Osteocyte (in vitro differentiated cells): Measurements from ENCODE around the gene RAPGEF2. TPM values are rescaled to one million over a fixed set of nuclear protein-coding genes. Genes with fewer than 3 reads are reported as not detected.

Source experiments
- DNase-seq: peaks from one replicate; pipeline ENCODE4 v3.0.0; 2021; ENCODE audit warnings: mixed read lengths; ENCODE audit not compliant: unreplicated experiment; ENCODE audit errors: extremely low spot score
- H3K27ac Mint-ChIP-seq: one replicate; pipeline ENCODE4 v1.8.0; 2021; ENCODE audit warnings: mild to moderate bottlenecking, mixed read lengths; ENCODE audit not compliant: unreplicated experiment
- H3K27me3 Mint-ChIP-seq: one replicate; pipeline ENCODE4 v1.8.0; 2021; ENCODE audit warnings: mixed read lengths; ENCODE audit not compliant: unreplicated experiment
- H3K36me3 Mint-ChIP-seq: one replicate; pipeline ENCODE4 v1.8.0; 2021; ENCODE audit warnings: mixed read lengths; ENCODE audit not compliant: unreplicated experiment
- H3K4me1 Mint-ChIP-seq: one replicate; pipeline ENCODE4 v1.8.0; 2021; ENCODE audit warnings: mixed read lengths; ENCODE audit not compliant: unreplicated experiment
- H3K4me3 Mint-ChIP-seq: one replicate; pipeline ENCODE4 v1.8.0; 2021; ENCODE audit warnings: mild to moderate bottlenecking, moderate library complexity, mixed read lengths; ENCODE audit not compliant: unreplicated experiment
- H3K9me3 Mint-ChIP-seq: one replicate; pipeline ENCODE4 v1.8.0; 2021; ENCODE audit warnings: mixed read lengths; ENCODE audit not compliant: unreplicated experiment
- total RNA-seq: library from RNA; stranded (reverse); gene quantifications from 2 replicates; pipeline ENCODE4 v1.2.1, GENCODE V29; 2021
- TF ChIP-seq, protein P1 (sequence below): fragments of 200-600 bp; sonication (generic); IDR thresholded peaks from 2 replicates; pipeline ENCODE4 v1.5.0; 2021; ENCODE audit warnings: antibody characterized with exemption, mild to moderate bottlenecking, moderate library complexity

The RAPGEF2 gene
- total RNA-seq, 1 donor from 2014 or later = 22.7 TPM

DNA sequence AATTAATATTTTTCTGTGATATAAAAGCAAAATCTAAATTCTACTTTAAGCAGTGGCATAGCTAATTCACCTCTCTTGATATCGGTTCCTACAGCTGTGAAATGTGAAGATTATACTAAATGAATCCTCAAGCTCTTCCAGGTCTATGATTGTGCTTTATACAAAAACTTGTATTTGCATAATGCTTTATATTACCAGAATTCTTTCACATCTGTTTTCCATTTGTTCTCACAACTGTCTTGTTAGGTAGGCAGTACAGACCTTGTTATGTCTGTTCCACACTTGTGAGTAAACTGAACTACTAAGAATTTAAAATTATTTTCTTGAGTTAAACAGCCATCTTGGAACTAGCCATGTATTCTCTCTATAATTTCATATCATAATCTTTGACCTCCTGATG, 184.9 kb downstream of the RAPGEF2 start:
- H3K9me3 Mint-ChIP-seq = no peaks in the 10 kb centered on the region

DNA sequence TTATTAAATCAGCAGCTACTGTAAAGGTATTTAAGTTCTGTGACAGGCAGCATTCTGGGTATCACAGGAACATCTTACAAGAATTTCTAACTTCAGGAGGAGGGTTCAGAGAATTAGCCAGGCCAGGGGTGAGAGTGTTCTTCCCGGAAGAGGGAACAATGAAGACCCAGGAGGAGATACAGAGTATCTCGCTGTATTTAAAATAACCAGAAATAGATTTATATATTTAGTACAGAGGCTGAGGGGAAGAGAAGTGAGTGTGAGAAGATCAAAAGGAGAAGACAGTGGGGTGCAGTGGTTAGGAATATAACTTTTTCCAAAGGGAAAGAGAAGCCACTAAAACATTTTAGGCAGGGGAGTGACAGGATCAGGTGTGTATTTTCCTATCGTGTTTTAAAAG, 186.8 kb downstream of the RAPGEF2 start:
- no peak overlapping the region for H3K4me3 Mint-ChIP-seq
- H3K27me3 Mint-ChIP-seq = no peaks in the 10 kb centered on the region
- H3K4me1 Mint-ChIP-seq = peaks cover 21% of the 10 kb centered on the region
- H3K36me3 Mint-ChIP-seq = peaks cover 3% of the 10 kb centered on the region
- TF ChIP-seq, protein P1, sequence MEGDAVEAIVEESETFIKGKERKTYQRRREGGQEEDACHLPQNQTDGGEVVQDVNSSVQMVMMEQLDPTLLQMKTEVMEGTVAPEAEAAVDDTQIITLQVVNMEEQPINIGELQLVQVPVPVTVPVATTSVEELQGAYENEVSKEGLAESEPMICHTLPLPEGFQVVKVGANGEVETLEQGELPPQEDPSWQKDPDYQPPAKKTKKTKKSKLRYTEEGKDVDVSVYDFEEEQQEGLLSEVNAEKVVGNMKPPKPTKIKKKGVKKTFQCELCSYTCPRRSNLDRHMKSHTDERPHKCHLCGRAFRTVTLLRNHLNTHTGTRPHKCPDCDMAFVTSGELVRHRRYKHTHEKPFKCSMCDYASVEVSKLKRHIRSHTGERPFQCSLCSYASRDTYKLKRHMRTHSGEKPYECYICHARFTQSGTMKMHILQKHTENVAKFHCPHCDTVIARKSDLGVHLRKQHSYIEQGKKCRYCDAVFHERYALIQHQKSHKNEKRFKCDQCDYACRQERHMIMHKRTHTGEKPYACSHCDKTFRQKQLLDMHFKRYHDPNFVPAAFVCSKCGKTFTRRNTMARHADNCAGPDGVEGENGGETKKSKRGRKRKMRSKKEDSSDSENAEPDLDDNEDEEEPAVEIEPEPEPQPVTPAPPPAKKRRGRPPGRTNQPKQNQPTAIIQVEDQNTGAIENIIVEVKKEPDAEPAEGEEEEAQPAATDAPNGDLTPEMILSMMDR = no peak
- no peak for DNase-seq
- H3K9me3 Mint-ChIP-seq = no peaks in the 10 kb centered on the region
- H3K27ac Mint-ChIP-seq = no peak overlapping the region

More for the DNA sequence above, 184.9 kb downstream of the RAPGEF2 start:
- no peak overlapping the region for H3K27ac Mint-ChIP-seq
- peaks cover 3% of the 10 kb centered on the region for H3K36me3 Mint-ChIP-seq
- H3K27me3 Mint-ChIP-seq = no peaks in the 10 kb centered on the region
- TF ChIP-seq, protein P1 = no peak
- H3K4me3 Mint-ChIP-seq = no peak overlapping the region
- H3K4me1 Mint-ChIP-seq = peaks cover 35% of the 10 kb centered on the region
- no peak for DNase-seq

DNA sequence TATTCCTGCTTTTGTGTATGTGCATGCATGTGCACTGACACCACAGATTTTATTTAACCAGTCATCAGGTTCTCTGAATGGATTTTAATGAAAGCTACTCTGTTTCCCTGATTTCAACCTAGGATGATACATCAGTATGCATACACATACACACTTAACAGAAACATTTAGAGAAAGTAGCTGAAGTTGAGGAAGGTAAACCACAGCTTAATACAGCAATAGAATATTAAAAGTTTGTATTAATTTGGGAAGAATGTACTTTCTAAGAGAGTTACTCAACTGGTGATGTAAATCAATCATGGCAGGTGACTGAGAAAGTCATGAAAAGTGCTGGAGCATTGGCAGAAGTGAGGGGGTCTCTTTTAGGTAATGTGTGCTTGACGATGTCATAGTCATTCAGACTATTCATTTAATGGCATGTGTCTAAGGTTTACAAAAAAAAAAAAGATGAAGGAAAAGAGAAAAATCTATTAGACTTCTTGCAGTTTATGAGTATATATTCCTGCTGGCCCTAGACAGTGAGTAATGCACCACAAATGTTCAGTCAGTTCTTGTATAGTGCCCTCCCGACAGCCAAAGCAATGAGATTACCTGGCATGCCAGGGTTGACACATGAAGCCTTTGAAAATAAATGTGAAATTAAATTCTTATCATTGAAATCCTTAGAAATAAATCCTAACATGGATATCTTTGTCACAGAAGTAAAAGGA, 187.6 kb downstream of the RAPGEF2 start:
- DNase-seq = no peak
- TF ChIP-seq, protein P1 = no peak
- Mint-ChIP-seq H3K4me3 (no peak overlapping the region), H3K27ac (no peak overlapping the region), H3K27me3 (no peaks in the 10 kb centered on the region), H3K4me1 (peaks cover 24% of the 10 kb centered on the region), H3K36me3 (peaks cover 3% of the 10 kb centered on the region), H3K9me3 (no peaks in the 10 kb centered on the region)

DNA sequence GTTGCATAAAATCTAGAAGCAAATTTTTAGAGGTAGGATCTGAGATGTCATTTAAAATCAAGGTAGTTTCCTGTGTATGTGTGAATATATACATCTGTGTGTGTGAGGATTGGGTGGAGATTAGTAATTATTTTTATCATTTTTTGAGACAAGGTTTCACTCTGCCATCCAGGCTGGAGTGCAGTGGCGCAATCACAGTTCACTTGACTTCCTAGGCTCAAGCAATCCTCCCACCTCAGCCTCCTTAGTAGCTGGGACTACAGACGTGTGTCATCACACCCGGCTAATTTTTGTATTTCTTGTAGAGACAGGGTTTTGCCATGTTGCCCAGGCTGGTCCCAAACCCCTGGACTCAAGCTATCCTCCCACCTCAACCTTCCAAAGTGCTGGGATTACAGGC, 188.3 kb downstream of the RAPGEF2 start:
- Mint-ChIP-seq H3K27me3 (no peaks in the 10 kb centered on the region), H3K36me3 (peaks cover under 1% of the 10 kb centered on the region), H3K27ac (no peak overlapping the region), H3K9me3 (no peaks in the 10 kb centered on the region), H3K4me1 (peaks cover 31% of the 10 kb centered on the region), H3K4me3 (no peak overlapping the region)
- TF ChIP-seq, protein P1 = no peak
- no peak for DNase-seq

DNA sequence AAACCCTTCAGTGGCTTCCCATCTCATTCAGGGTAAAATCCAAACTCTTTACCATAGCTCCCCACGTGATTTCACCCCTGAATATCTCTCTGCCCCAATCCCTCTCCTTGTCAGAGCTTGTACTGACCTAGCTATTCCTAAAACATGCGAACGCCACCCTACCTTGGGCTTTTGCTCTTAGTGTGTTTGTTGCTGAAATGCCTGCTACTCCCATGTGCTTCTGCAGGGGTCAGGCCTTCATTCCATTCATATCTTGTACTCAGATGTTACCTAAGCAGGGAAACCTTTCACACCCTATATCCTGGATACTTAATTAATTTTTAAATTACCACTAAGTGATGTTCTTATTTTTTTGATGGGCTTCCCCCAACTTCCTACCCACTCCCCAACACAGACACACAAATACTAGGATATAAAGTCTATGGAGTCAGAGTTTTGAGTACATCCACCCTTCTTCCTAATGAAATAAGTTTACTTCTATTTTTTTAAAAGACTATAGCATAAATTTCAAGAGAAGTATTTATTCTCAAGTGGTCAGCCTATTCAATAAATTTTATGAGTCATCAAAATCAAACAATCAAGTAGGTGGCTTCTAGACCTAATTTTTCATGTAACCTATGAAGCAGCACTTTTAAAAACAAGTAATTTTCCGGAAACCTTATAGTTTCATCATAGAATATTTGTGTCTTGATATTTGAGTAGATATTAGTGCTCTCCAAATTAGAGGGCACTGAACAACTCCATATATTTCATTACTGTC, 189.4 kb downstream of the RAPGEF2 start:
- no peaks in the 10 kb centered on the region for H3K36me3 Mint-ChIP-seq
- no peak overlapping the region for H3K4me3 Mint-ChIP-seq
- peaks cover 36% of the 10 kb centered on the region for H3K4me1 Mint-ChIP-seq
- no peak for DNase-seq
- H3K27me3 Mint-ChIP-seq = no peaks in the 10 kb centered on the region
- TF ChIP-seq, protein P1 = no peak
- no peak overlapping the region for H3K27ac Mint-ChIP-seq
- H3K9me3 Mint-ChIP-seq = no peaks in the 10 kb centered on the region
